K562 (cell line): ENCODE results near the gene NT5C1A. TPM values are rescaled to one million over a fixed set of nuclear protein-coding genes. Genes with fewer than 3 reads are reported as not detected.
A peak's percentile ranks its signal among the peaks of the same experiment; 100 is the strongest.

Experiments
- ADNP ChIP-seq: fragments of 200-800 bp; sonication (Bioruptor generic); IDR thresholded peaks from 2 replicates; pipeline ENCODE4 v1.6.1; 2016; ENCODE audit warnings: missing genetic modification characterization, missing compliant biosample characterization
- ASH1L ChIP-seq: fragments of 450-650 bp; IDR thresholded peaks from 2 replicates; pipeline ENCODE4 v1.6.1; 2018; ENCODE audit warnings: borderline replicate concordance, mild to moderate bottlenecking, low read depth; ENCODE audit not compliant: partially characterized antibody
- ILF3 ChIP-seq: fragments of 450-650 bp; IDR thresholded peaks from 2 replicates; pipeline ENCODE4 v1.6.1; 2018; ENCODE audit warnings: antibody characterized with exemption, mild to moderate bottlenecking, moderate library complexity, borderline replicate concordance
- PCBP1 ChIP-seq: fragments of 200-400 bp; formaldehyde crosslinking; IDR thresholded peaks from 2 replicates; pipeline ENCODE4 v1.6.1; 2018; ENCODE audit warnings: mild to moderate bottlenecking, low read depth, low read length; ENCODE audit not compliant: poor library complexity, severe bottlenecking
- PTBP1 ChIP-seq: fragments of 200-400 bp; formaldehyde crosslinking; IDR thresholded peaks from 2 replicates; pipeline ENCODE4 v1.6.1; 2017; ENCODE audit warnings: low read depth, low read length
- SMARCB1 ChIP-seq: IDR thresholded peaks from 2 replicates; pipeline ENCODE4 v1.6.1; 2011; ENCODE audit warnings: improper control_type of control experiment, low read depth; ENCODE audit not compliant: insufficient read length
- SP1 ChIP-seq: sonication (generic); formaldehyde crosslinking; IDR thresholded peaks from 2 replicates; pipeline ENCODE4 v1.8.1; 2022; ENCODE audit warnings: mild to moderate bottlenecking, missing genetic modification reagents
- polyA plus RNA-seq, 8 experiments: library from polyadenylated mRNA; depleted of rRNA in 4 of 8; stranded (reverse) in 5 of 8; unstranded in 3 of 8; fragments of >200 nt; fragmentation: Nextera tagmentation in 2 of 8; fragmentation: Illumina TruSeq in 1 of 8; extraction: Ambion mirVana in 2 of 8; extraction: Trizol in 1 of 8; gene quantifications; 2 replicates each; pipeline versions ENCODE4 v1.2.1 to v1.2.3, GENCODE V29; 2011 to 2014; ENCODE audit warnings: inconsistent platforms in 1 of 8, missing spikeins in 1 of 8
- total RNA-seq, 7 experiments: library from RNA; depleted of rRNA in 6 of 7; stranded (reverse); fragments of >200 nt in 6 of 7; fragmentation: Illumina TruSeq in 2 of 7; extraction: Trizol in 2 of 7; gene quantifications; 2 replicates each; pipeline versions ENCODE4 v1.2.1 to v1.2.3, GENCODE V29; 2011 to 2021; ENCODE audit warnings: low replicate concordance in 1 of 7
- TF ChIP-seq, protein P1 (sequence below): IDR thresholded peaks from 2 replicates; pipeline ENCODE4 v1.6.1; 2011; ENCODE audit warnings: borderline replicate concordance, low read depth, mild to moderate bottlenecking, moderate library complexity, low read length; ENCODE audit not compliant: insufficient read depth, poor library complexity, severe bottlenecking
- TF ChIP-seq, protein P2 (sequence below): fragments of 450-650 bp; conservative IDR thresholded peaks from 2 replicates; pipeline ENCODE4 v1.6.1; 2016; ENCODE audit warnings: missing genetic modification characterization, low read depth, mild to moderate bottlenecking, missing compliant biosample characterization, moderate library complexity
- TF ChIP-seq, protein P3 (sequence below): sonication (generic); formaldehyde crosslinking; IDR thresholded peaks from 2 replicates; pipeline ENCODE4 v1.8.0; 2022; ENCODE audit warnings: mild to moderate bottlenecking, missing genetic modification reagents, borderline replicate concordance
- TF ChIP-seq, protein P4 (sequence below), 2 experiments: fragments of 450-650 bp in 1 of 2; sonication (generic) in 1 of 2; formaldehyde crosslinking in 1 of 2; IDR thresholded peaks in 1 of 2; conservative IDR thresholded peaks in 1 of 2; 2 replicates each; pipeline versions ENCODE4 v1.6.1 to v1.8.1; 2016 to 2023; ENCODE audit warnings: mild to moderate bottlenecking in 2 of 2, moderate library complexity in 2 of 2, inconsistent platforms in 1 of 2, missing genetic modification reagents in 1 of 2
- TF ChIP-seq, protein P5 (sequence below): sonication (generic); formaldehyde crosslinking; IDR thresholded peaks from 2 replicates; pipeline ENCODE4 v1.8.0; 2022; ENCODE audit warnings: mild to moderate bottlenecking, low read depth, missing genetic modification reagents
- TF ChIP-seq, protein P6 (sequence below): sonication (generic); formaldehyde crosslinking; IDR thresholded peaks from 2 replicates; pipeline ENCODE4 v1.8.1; 2023; ENCODE audit warnings: missing genetic modification reagents, mild to moderate bottlenecking, borderline replicate concordance

NT5C1A gene
- total and polyA plus RNA-seq, 9 of the 15 experiments (the other 6 are each of a cell fraction or from before 2014, with no cell fraction given): not detected

DNA sequence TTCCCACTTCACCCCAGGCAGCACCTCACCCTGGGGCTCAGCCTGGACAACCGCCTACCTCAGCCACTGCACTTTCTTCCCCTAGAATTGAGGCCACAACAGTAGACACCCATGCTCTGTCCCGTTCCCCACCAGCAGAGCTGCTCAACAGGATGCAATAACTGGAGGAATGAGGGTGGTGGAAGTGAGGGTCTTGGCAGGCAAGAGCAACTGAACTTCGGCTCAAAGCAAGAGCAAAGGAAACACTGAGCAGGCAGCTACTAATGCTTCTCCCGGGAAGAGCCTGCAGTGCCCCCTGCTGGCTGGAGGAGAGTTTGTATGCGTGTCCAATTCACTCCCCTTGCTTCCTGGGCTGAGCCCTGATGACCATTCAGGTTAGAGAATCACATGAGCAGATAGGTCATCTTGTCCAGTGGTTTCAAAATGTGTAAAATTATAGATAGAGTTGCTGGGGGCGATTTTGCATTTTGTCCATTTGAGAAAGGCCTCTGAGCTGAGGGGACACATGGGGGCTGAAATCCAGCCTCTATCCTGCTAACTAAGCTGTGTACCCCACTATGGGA, 13.9 kb downstream of the NT5C1A start (continued):
- TF ChIP-seq, protein P1, sequence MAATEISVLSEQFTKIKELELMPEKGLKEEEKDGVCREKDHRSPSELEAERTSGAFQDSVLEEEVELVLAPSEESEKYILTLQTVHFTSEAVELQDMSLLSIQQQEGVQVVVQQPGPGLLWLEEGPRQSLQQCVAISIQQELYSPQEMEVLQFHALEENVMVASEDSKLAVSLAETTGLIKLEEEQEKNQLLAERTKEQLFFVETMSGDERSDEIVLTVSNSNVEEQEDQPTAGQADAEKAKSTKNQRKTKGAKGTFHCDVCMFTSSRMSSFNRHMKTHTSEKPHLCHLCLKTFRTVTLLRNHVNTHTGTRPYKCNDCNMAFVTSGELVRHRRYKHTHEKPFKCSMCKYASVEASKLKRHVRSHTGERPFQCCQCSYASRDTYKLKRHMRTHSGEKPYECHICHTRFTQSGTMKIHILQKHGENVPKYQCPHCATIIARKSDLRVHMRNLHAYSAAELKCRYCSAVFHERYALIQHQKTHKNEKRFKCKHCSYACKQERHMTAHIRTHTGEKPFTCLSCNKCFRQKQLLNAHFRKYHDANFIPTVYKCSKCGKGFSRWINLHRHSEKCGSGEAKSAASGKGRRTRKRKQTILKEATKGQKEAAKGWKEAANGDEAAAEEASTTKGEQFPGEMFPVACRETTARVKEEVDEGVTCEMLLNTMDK: peak; percentile 78
- TF ChIP-seq, protein P2, sequence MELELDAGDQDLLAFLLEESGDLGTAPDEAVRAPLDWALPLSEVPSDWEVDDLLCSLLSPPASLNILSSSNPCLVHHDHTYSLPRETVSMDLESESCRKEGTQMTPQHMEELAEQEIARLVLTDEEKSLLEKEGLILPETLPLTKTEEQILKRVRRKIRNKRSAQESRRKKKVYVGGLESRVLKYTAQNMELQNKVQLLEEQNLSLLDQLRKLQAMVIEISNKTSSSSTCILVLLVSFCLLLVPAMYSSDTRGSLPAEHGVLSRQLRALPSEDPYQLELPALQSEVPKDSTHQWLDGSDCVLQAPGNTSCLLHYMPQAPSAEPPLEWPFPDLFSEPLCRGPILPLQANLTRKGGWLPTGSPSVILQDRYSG: no peak
- no peak for TF ChIP-seq ADNP (tag)
- TF ChIP-seq SP1: peak; percentile 45; the same call in 1 of the 2 replicates
- TF ChIP-seq, protein P3, sequence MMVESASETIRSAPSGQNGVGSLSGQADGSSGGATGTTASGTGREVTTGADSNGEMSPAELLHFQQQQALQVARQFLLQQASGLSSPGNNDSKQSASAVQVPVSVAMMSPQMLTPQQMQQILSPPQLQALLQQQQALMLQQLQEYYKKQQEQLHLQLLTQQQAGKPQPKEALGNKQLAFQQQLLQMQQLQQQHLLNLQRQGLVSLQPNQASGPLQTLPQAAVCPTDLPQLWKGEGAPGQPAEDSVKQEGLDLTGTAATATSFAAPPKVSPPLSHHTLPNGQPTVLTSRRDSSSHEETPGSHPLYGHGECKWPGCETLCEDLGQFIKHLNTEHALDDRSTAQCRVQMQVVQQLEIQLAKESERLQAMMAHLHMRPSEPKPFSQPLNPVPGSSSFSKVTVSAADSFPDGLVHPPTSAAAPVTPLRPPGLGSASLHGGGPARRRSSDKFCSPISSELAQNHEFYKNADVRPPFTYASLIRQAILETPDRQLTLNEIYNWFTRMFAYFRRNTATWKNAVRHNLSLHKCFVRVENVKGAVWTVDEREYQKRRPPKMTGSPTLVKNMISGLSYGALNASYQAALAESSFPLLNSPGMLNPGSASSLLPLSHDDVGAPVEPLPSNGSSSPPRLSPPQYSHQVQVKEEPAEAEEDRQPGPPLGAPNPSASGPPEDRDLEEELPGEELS (CRISPR knock-in tag): no peak
- TF ChIP-seq ILF3: no peak
- TF ChIP-seq ASH1L: no peak
- no peak for TF ChIP-seq SMARCB1
- TF ChIP-seq, protein P4, sequence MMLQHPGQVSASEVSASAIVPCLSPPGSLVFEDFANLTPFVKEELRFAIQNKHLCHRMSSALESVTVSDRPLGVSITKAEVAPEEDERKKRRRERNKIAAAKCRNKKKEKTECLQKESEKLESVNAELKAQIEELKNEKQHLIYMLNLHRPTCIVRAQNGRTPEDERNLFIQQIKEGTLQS (IDR thresholded peaks at IDR 0.05): no peak
- TF ChIP-seq, protein P4 (CRISPR knock-in tag; conservative IDR thresholded peaks at IDR 0.05): no peak
- TF ChIP-seq, protein P5, sequence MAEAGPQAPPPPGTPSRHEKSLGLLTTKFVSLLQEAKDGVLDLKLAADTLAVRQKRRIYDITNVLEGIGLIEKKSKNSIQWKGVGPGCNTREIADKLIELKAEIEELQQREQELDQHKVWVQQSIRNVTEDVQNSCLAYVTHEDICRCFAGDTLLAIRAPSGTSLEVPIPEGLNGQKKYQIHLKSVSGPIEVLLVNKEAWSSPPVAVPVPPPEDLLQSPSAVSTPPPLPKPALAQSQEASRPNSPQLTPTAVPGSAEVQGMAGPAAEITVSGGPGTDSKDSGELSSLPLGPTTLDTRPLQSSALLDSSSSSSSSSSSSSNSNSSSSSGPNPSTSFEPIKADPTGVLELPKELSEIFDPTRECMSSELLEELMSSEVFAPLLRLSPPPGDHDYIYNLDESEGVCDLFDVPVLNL (CRISPR knock-in tag): no peak
- TF ChIP-seq PCBP1: no peak
- TF ChIP-seq, protein P6, sequence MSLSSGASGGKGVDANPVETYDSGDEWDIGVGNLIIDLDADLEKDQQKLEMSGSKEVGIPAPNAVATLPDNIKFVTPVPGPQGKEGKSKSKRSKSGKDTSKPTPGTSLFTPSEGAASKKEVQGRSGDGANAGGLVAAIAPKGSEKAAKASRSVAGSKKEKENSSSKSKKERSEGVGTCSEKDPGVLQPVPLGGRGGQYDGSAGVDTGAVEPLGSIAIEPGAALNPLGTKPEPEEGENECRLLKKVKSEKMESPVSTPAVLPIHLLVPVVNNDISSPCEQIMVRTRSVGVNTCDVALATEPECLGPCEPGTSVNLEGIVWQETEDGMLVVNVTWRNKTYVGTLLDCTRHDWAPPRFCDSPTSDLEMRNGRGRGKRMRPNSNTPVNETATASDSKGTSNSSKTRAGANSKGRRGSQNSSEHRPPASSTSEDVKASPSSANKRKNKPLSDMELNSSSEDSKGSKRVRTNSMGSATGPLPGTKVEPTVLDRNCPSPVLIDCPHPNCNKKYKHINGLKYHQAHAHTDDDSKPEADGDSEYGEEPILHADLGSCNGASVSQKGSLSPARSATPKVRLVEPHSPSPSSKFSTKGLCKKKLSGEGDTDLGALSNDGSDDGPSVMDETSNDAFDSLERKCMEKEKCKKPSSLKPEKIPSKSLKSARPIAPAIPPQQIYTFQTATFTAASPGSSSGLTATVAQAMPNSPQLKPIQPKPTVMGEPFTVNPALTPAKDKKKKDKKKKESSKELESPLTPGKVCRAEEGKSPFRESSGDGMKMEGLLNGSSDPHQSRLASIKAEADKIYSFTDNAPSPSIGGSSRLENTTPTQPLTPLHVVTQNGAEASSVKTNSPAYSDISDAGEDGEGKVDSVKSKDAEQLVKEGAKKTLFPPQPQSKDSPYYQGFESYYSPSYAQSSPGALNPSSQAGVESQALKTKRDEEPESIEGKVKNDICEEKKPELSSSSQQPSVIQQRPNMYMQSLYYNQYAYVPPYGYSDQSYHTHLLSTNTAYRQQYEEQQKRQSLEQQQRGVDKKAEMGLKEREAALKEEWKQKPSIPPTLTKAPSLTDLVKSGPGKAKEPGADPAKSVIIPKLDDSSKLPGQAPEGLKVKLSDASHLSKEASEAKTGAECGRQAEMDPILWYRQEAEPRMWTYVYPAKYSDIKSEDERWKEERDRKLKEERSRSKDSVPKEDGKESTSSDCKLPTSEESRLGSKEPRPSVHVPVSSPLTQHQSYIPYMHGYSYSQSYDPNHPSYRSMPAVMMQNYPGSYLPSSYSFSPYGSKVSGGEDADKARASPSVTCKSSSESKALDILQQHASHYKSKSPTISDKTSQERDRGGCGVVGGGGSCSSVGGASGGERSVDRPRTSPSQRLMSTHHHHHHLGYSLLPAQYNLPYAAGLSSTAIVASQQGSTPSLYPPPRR (CRISPR knock-in tag): no peak
- no peak for TF ChIP-seq PTBP1
